ENCODE results near the gene KDM1A. TPM values are rescaled to one million over a fixed set of nuclear protein-coding genes. Genes with fewer than 3 reads are reported as not detected.
"Not testable (repeated sequence)": the region's sequence is repeated elsewhere in the genome, so short reads cannot be mapped to it uniquely, and the experiment has no call there.

Gene KDM1A
- polyA plus RNA-seq, 1 donor (not counting 4 experiments of a cell fraction or from before 2014, with no cell fraction given), result 84.8 TPM

GRCh38 chr1:22993220-22993795 lies 26.0 kb upstream of the KDM1A start:
- DNase-seq (ENCODE audit: low read depth, low spot score); H3K36me3 ChIP-seq (ENCODE audit: control insufficient read depth in 2 of 2, extremely low read depth in 1 of 2, insufficient read depth in 2 of 2, low read length in 2 of 2); FAIRE-seq; dilution Hi-C loops (cut with MboI; ENCODE audit: extremely low pct_ligation_motif_present, low sequenced_read_pairs); H2AFZ ChIP-seq (ENCODE audit: control insufficient read depth, low read length); H3K9me1 ChIP-seq (ENCODE audit: control insufficient read depth, extremely low read depth, insufficient read depth, low read length); H3K9me3 ChIP-seq (ENCODE audit: control insufficient read depth, low read depth, low read length); H3K27me3 ChIP-seq (ENCODE audit: control insufficient read depth, extremely low read depth, insufficient read depth, low read length); H3K4me1 ChIP-seq (ENCODE audit: control insufficient read depth, extremely low read depth, insufficient read depth, low read length); H3K27ac ChIP-seq (ENCODE audit: control insufficient read depth, insufficient read depth, low read length); H3K4me3 ChIP-seq (ENCODE audit: control insufficient read depth in 2 of 3, extremely low read depth in 1 of 3, insufficient read depth in 2 of 3, low read depth in 1 of 3, low read length in 3 of 3); H3K79me2 ChIP-seq (ENCODE audit: control insufficient read depth, insufficient read depth, low read length); H3K4me2 ChIP-seq (ENCODE audit: control insufficient read depth, extremely low read depth, insufficient read depth, low read depth, low read length); H4K20me1 ChIP-seq (ENCODE audit: control insufficient read depth, extremely low read depth, insufficient read depth, low read length); H3K9ac ChIP-seq (ENCODE audit: control insufficient read depth, extremely low read depth, insufficient read depth, low read length): not testable (repeated sequence)

GRCh38 chr1:22995774-22996173 lies 23.5 kb upstream of the KDM1A start:
- Histone ChIP-seq H3K9ac (ENCODE audit: control insufficient read depth, extremely low read depth, insufficient read depth, low read length) (no peak overlapping the region), H3K4me2 (ENCODE audit: control insufficient read depth, extremely low read depth, insufficient read depth, low read depth, low read length) (no peak overlapping the region), H2AFZ (ENCODE audit: control insufficient read depth, low read length) (no peak overlapping the region), H3K27ac (ENCODE audit: control insufficient read depth, insufficient read depth, low read length) (no peak overlapping the region), H4K20me1 (ENCODE audit: control insufficient read depth, extremely low read depth, insufficient read depth, low read length) (no peaks in the 10 kb centered on the region), H3K9me3 (ENCODE audit: control insufficient read depth, low read depth, low read length) (no peaks in the 10 kb centered on the region), H3K9me1 (ENCODE audit: control insufficient read depth, extremely low read depth, insufficient read depth, low read length) (no peaks in the 10 kb centered on the region), H3K79me2 (ENCODE audit: control insufficient read depth, insufficient read depth, low read length) (no peaks in the 10 kb centered on the region), H3K36me3 (ENCODE audit: control insufficient read depth in 2 of 2, extremely low read depth in 1 of 2, insufficient read depth in 2 of 2, low read length in 2 of 2) (no peaks in the 10 kb centered on the region), H3K4me1 (ENCODE audit: control insufficient read depth, extremely low read depth, insufficient read depth, low read length) (no peaks in the 10 kb centered on the region), H3K4me3 (ENCODE audit: control insufficient read depth in 2 of 3, extremely low read depth in 1 of 3, insufficient read depth in 2 of 3, low read depth in 1 of 3, low read length in 3 of 3) (no peak overlapping the region), H3K27me3 (ENCODE audit: control insufficient read depth, extremely low read depth, insufficient read depth, low read length) (no peaks in the 10 kb centered on the region)
- dilution Hi-C loops (cut with MboI; ENCODE audit: extremely low pct_ligation_motif_present, low sequenced_read_pairs), result no loop called here
- FAIRE-seq, result no peak
- TF ChIP-seq EZH2 (IDR thresholded peaks at IDR 0.05; ENCODE audit: low read length), result no peak
- no peak for TF ChIP-seq CTCF (optimal IDR thresholded peaks at IDR 0.05 in 1 of 3, IDR thresholded peaks at IDR 0.05 in 1 of 3, conservative IDR thresholded peaks at IDR 0.05 in 1 of 3; ENCODE audit: extremely low read depth in 1 of 3, insufficient read depth in 2 of 3, low read length in 3 of 3)
- no peak for DNase-seq (ENCODE audit: low read depth, low spot score)

- DNase-seq (ENCODE audit: low read depth, low spot score); H3K9me1 ChIP-seq (ENCODE audit: control insufficient read depth, extremely low read depth, insufficient read depth, low read length); H2AFZ ChIP-seq (ENCODE audit: control insufficient read depth, low read length); H3K36me3 ChIP-seq (ENCODE audit: control insufficient read depth in 2 of 2, extremely low read depth in 1 of 2, insufficient read depth in 2 of 2, low read length in 2 of 2); H3K79me2 ChIP-seq (ENCODE audit: control insufficient read depth, insufficient read depth, low read length); H3K9me3 ChIP-seq (ENCODE audit: control insufficient read depth, low read depth, low read length); H3K27me3 ChIP-seq (ENCODE audit: control insufficient read depth, extremely low read depth, insufficient read depth, low read length); H3K4me1 ChIP-seq (ENCODE audit: control insufficient read depth, extremely low read depth, insufficient read depth, low read length); H3K4me3 ChIP-seq (ENCODE audit: control insufficient read depth in 2 of 3, extremely low read depth in 1 of 3, insufficient read depth in 2 of 3, low read depth in 1 of 3, low read length in 3 of 3); dilution Hi-C loops (cut with MboI; ENCODE audit: extremely low pct_ligation_motif_present, low sequenced_read_pairs); H4K20me1 ChIP-seq (ENCODE audit: control insufficient read depth, extremely low read depth, insufficient read depth, low read length); H3K9ac ChIP-seq (ENCODE audit: control insufficient read depth, extremely low read depth, insufficient read depth, low read length); H3K27ac ChIP-seq (ENCODE audit: control insufficient read depth, insufficient read depth, low read length); H3K4me2 ChIP-seq (ENCODE audit: control insufficient read depth, extremely low read depth, insufficient read depth, low read depth, low read length); FAIRE-seq: not testable (repeated sequence)
Observed at GRCh38 chr1:22997528-22997927, 21.7 kb upstream of the KDM1A start.

- H3K9ac ChIP-seq (ENCODE audit: control insufficient read depth, extremely low read depth, insufficient read depth, low read length); H3K79me2 ChIP-seq (ENCODE audit: control insufficient read depth, insufficient read depth, low read length); dilution Hi-C loops (cut with MboI; ENCODE audit: extremely low pct_ligation_motif_present, low sequenced_read_pairs); H3K27ac ChIP-seq (ENCODE audit: control insufficient read depth, insufficient read depth, low read length); H3K36me3 ChIP-seq (ENCODE audit: control insufficient read depth in 2 of 2, extremely low read depth in 1 of 2, insufficient read depth in 2 of 2, low read length in 2 of 2); H3K4me3 ChIP-seq (ENCODE audit: control insufficient read depth in 2 of 3, extremely low read depth in 1 of 3, insufficient read depth in 2 of 3, low read depth in 1 of 3, low read length in 3 of 3); H3K27me3 ChIP-seq (ENCODE audit: control insufficient read depth, extremely low read depth, insufficient read depth, low read length); DNase-seq (ENCODE audit: low read depth, low spot score); H3K9me1 ChIP-seq (ENCODE audit: control insufficient read depth, extremely low read depth, insufficient read depth, low read length); H3K4me1 ChIP-seq (ENCODE audit: control insufficient read depth, extremely low read depth, insufficient read depth, low read length); FAIRE-seq; H3K9me3 ChIP-seq (ENCODE audit: control insufficient read depth, low read depth, low read length); H4K20me1 ChIP-seq (ENCODE audit: control insufficient read depth, extremely low read depth, insufficient read depth, low read length); H3K4me2 ChIP-seq (ENCODE audit: control insufficient read depth, extremely low read depth, insufficient read depth, low read depth, low read length); H2AFZ ChIP-seq (ENCODE audit: control insufficient read depth, low read length): not testable (repeated sequence)
Observed at GRCh38 chr1:23000133-23000532, 19.1 kb upstream of the KDM1A start.
